Measurements from ENCODE around the gene DNAH12.

Gene DNAH12

GRCh38 chr3:57544181-57545125 lies at the start of gene DNAH12:
Gene DNAH12, minus strand, starts transcription at chr3:57544344. Its CDS starts 1,474 bp downstream, at chr3:57542870.
- DNase-seq = no peak

- no peak for DNase-seq
Observed at GRCh38 chr3:57592306-57592705, 48.2 kb upstream of the DNAH12 start.

GRCh38 chr3:57587905-57588304 lies 43.8 kb upstream of the DNAH12 start:
- no peak for DNase-seq

GRCh38 chr3:57586778-57587177 lies 42.6 kb upstream of the DNAH12 start:
- DNase-seq = no peak

GRCh38 chr3:57583544-57583943 lies 39.4 kb upstream of the DNAH12 start:
- no peak for DNase-seq

- DNase-seq = no peak
Observed at GRCh38 chr3:57582474-57583168, 38.5 kb upstream of the DNAH12 start.

GRCh38 chr3:57577801-57578200 lies 33.7 kb upstream of the DNAH12 start:
- no peak for DNase-seq

GRCh38 chr3:57575966-57576626 lies 32.0 kb upstream of the DNAH12 start:
- no peak for DNase-seq

- DNase-seq = no peak
Observed at GRCh38 chr3:57572096-57572495, 28.0 kb upstream of the DNAH12 start.

- DNase-seq = no peak
Observed at GRCh38 chr3:57570878-57571277, 26.7 kb upstream of the DNAH12 start.

- DNase-seq = no peak
Observed at GRCh38 chr3:57569859-57570450, 25.8 kb upstream of the DNAH12 start.

GRCh38 chr3:57559526-57559925 lies 15.4 kb upstream of the DNAH12 start:
- no peak for DNase-seq

- no peak for DNase-seq
Observed at GRCh38 chr3:57557085-57557537, 13.0 kb upstream of the DNAH12 start.

GRCh38 chr3:57556459-57557084 lies 12.4 kb upstream of the DNAH12 start:
- DNase-seq = no peak

GRCh38 chr3:57555738-57556458 lies 11.8 kb upstream of the DNAH12 start, which contains the start of gene PDE12:
Gene PDE12, plus strand, starts transcription at chr3:57556274. Its CDS starts 106 bp downstream, at chr3:57556380.
- peak; percentile 57 for DNase-seq

- no peak for DNase-seq
Observed at GRCh38 chr3:57555306-57555705, 11.2 kb upstream of the DNAH12 start.

- no peak for DNase-seq
Observed at GRCh38 chr3:57546616-57547015, 2.5 kb upstream of the DNAH12 start.

- no peak for DNase-seq
Observed at GRCh38 chr3:57545636-57546268, 1.6 kb upstream of the DNAH12 start.

- no peak for DNase-seq
Observed at GRCh38 chr3:57538465-57538864, 5.7 kb downstream of the DNAH12 start.

GRCh38 chr3:57530071-57530608 lies 14.0 kb downstream of the DNAH12 start:
- no peak for DNase-seq
